Left lobe of liver (tissue), 2 donors: ENCODE measurements around the gene INSYN2A. TPM values are rescaled to one million over a fixed set of nuclear protein-coding genes. Genes with fewer than 3 reads are reported as not detected.

ENCODE experiments used
- ATAC-seq: fragments of 200-7000 bp; cut with Tn5 transposase; one replicate; pipeline ENCODE4 v1.9.1; 2020; ENCODE audit warnings: mild to moderate bottlenecking, moderate library complexity
- DNase-seq: peaks from one replicate; pipeline ENCODE4 v3.0.0-alpha.2; 2020; ENCODE audit warnings: low spot score
- total RNA-seq: library from RNA; stranded (reverse); gene quantifications from one replicate; pipeline ENCODE4 v1.2.1, GENCODE V29; 2021
- donor health status: DM: no; HTN: no; CAD: no; lungs with moderate emphysema.
- donor health status: DM: no; HTN: yes; CAD: no.

Gene INSYN2A
- total RNA-seq, 1 donor from 2014 or later = not detected

DNA sequence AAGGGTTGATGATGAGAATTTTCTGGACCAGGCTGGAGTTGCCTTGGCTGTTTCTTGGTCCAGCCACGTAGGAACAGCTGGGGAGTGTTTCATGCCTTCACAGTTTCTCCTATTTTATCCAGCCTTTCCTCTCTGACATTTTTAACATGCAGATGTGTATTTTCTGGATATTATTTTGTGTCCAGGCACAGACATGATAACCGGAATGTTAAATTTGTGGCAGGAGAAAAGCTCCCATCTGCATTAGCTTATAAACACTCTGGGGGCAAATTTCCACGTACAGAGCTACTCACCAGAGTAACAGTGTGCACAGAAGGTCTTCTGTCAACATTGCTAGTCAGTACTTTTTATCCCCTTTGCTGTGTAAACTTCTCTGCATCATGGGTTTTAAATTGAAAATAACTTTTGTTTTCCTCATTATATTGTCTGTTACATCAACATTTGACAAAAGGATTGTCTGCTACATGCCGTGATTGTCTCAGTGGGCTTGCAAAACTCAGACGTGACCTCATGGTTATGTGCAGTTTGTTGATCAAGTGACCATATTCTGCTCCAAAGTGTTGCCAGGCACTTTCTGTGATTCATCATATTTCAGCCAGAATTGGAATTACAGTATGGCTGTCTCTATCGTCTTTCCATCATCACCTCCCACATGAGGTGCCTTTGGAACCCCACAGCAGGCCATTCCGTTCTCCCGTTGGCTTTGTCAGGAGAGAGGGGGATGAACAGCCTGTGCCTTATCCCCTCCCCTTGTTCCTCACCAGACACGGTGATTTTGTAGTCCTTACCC is 41.4 kb downstream of the INSYN2A start:
- DNase-seq = no peak
- no peak for ATAC-seq

DNA sequence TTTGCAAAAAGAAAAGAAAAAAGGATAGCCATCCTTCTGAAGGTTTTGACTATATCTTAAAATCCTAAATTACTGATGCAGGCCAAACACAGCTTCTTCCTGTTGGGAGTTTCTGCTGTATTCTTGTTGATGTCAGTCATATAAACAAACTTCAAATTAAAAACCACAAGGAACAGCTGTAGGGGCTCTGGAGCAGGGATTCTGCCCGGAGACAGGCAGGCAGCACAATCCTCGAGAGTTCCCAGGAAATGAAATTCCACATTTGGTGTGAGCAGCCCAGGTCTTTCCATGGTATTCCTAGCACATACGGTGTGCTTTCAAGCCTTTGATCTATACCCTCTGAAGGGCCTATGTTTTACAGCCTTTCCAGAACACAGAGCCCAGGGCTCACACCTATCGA is 43.2 kb downstream of the INSYN2A start:
- no peak for DNase-seq
- ATAC-seq = no peak

DNA sequence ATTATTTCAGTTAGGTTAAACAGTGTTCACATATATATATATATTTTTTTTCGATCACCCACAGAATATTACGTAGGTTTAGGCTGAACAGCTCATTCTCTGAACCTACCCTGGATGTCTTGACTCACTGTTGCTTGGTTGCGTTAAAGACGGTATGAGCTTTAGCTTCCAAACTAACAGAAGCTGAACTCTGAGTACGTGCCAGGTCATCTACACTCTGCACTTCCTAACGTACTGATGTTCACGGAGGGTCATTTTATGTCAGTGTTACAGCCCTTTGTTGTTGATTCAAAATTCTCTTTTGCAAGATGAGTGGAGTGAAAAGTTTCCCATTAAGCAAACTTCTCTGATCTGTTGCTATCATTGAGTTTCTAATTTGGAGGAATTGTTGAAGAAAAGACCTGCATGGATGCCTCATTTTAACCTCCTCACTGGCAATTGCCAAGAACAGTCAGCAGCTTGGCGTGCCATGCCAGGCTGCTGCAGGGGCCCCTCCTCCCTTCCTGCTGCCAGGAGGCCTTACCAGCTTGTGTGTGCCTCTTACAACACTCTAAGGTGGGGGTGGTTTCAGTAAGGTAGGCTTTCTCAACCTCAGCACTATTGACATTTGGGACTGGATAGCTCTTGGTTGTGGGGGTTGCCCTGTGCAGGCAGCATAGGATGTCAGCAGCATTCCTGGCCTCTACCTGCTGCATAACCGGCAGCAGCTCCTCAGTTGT is 44.3 kb downstream of the INSYN2A start:
- ATAC-seq (peak; percentile 98), DNase-seq (peak; percentile 87)

DNA sequence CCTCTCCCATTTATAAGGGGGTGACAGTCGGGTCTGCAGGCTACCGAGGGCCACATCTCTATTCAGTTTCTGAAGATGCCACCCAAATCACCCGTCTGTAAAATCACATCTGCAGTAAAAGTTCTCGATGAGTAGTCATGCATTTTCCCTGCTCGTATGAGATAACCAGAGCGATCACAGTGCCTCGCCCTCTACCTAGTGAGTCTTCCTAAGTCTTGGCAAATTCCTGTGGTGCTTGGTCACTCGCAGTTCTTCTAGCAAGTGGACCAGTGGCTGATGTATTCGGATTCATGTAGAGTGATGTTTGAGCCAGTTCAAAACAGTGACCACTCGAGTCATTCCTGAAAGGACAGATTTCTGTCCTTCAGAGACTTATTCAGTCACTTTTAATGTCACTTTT is 44.9 kb downstream of the INSYN2A start:
- no peak for ATAC-seq
- no peak for DNase-seq

DNA sequence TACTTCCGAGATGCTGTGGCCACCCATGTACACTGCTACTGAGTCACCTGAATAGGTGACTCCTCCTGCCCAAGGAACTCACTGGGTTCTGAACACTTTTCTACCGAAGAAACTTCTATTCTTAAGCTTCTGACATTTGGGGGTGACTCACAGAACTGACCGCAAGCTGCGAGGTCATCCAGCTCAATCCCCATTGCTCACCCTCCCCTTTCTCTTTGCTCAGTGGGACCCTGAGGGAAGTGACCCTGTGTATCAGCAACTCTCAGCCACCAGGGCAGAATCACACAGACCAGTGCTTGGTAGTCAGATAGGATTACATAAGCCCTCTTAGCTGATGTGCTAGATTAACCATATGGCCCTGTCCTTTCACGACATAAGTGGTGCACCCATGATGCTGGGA is 46.3 kb downstream of the INSYN2A start:
- ATAC-seq = no peak
- no peak for DNase-seq

- no peak for ATAC-seq
- DNase-seq = no peak
These were observed 46.8 kb downstream of the INSYN2A start for GRCh38 chr10:127149501-127150081.

DNA sequence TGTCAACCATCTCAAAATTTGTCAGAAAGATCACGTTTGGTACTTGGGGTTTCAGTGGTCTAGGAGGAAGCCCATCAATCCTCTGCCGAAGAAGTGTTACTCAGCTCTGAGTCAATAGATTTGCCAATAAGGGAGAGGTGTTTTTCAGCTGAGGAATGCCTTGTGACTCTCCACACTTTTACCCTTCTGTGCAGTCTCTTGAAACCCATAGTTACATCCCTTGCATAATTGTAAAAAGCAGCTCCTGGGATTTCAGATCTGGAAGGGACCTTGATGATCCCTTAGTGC is 47.5 kb downstream of the INSYN2A start:
- no peak for ATAC-seq
- DNase-seq = no peak

DNA sequence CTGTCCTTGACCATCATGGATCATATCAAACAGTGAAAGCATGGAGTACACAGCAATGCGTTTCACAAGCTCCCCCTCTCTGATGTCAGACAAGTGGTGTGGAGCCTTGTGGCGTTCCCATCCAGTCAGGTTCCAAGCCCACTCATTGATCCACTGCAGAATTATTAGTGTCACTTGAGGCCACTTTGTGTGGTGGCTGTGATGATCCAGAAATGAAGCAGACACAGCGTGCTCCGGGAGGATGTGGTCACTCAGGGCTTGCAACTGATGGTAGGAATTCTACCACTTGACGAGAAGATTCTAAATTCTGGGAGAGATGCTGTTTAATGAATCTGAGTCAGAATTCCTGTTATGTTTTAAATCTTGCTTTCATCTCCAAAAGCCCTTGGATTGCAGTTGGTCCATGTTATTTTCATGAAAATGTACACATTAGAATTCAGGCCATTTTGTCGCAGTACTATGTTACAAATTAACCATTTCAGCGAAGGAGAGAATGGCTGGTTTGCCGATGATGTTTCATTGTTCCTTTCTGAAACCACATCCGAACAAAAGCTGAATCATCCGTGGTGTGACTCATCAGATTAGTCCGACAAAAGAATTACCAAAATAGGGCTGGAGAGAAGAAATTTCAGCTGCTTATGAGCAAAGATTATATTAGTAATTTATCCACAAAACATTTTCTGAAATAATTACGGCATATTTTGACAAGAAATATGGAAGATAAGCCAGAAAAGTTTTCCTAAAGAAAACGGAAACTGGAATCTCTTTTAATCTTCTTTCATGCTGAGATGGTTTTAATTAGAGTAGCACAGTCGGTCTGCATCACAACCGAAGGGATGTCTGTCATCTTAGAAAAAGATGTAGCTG is 48.1 kb downstream of the INSYN2A start:
- ATAC-seq (no peak), DNase-seq (no peak)

DNA sequence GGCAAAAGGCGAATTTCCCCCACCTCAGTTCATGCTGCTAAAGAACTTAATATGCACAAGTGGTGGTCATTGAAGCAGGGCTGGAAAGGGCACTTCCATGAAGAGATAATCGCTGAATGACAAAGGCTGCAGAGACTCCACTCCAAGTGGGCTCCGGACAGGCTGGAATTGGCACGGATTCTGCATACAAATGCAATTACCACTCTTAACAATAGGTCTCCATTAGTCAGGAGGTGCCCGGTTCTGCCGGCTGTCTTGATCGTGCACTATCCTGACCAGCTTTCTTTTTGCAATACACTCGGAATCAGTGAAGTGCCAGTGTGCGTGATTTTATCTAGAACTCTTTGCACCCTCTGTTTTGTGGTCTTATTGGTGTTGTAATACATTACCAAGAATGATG is 49.7 kb downstream of the INSYN2A start:
- ATAC-seq (no peak), DNase-seq (no peak)
